HG03521 (cell line): Measurements from ENCODE around the gene PPM1G.

ENCODE experiments used
- ATAC-seq: cut with Tn5 transposase; IDR thresholded peaks from one replicate; pipeline ENCODE4 v1.9.1; 2021; ENCODE audit warnings: mild to moderate bottlenecking, moderate library complexity; ENCODE audit not compliant: unreplicated experiment

The PPM1G gene

GRCh38 chr2:27416151-27416550 lies 6.8 kb upstream of the PPM1G start:
- no peak for ATAC-seq

DNA sequence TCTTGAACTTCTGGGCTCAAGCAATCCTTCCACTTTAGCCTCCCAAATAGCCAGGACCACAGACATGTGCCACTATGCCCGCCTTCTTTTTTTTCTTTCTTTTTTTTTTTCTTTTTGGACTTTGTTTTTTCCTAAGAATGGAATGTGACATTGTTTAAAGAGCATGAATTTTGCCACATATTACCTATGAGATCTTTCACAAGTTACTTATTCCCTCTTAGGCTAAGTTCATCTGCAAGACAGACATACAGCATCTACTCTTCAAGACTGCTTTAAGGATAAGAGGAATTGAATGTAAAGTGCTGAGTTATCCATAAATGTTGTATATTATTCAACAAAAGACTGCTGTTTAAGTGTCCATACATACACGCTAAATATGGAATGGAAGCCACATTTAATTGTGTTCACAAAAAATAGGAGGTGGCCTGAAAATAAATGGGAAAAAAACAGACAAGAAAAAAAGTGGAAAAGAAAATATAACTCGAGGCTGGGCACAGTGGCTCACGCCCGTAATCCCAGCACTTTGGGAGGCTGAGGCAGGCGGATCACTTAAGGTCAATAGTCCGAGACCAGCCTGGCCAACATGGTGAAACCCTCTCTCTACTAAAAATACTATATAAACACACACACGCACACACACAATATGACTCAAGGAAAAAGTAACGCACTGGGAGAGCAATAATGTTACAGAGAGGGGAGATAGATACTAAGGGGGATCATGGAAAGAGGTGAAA lies 3.2 kb upstream of the PPM1G start:
- no peak for ATAC-seq

GRCh38 chr2:27408601-27409320 lies 630 bp downstream of the PPM1G start:
- peak; percentile 22 for ATAC-seq

DNA sequence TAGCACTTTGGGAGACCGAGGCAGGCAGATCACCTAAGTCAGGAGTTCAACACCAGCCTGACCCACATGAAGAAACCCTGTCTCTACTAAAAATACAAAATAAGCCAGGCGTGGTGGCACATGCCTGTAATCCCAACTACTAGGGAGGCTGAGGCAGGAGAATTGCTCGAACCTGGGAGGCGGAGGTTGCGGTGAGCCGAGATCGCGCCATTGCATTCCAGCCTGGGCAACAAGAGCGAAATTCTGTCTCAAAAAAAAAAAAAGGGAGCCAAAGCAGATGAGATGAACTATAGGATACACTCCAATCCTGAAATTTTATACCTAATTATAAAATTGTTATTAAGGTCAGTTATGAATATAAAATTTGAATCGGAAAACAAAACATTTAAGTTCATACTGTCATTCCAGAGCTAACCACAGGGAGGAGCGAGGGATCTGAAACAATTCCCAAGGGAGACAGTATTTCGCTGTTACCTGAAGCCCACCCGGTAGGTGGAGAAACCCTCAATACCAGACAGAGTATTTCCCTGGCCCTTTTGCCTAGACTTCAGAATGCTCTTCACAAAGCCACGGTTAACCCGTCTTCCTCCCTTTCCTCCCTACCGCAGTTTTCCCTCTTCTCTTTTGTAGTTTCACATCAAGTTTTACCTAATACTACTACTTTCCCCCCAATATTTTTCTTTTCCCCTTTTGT lies 1.4 kb downstream of the PPM1G start:
- no peak for ATAC-seq

DNA sequence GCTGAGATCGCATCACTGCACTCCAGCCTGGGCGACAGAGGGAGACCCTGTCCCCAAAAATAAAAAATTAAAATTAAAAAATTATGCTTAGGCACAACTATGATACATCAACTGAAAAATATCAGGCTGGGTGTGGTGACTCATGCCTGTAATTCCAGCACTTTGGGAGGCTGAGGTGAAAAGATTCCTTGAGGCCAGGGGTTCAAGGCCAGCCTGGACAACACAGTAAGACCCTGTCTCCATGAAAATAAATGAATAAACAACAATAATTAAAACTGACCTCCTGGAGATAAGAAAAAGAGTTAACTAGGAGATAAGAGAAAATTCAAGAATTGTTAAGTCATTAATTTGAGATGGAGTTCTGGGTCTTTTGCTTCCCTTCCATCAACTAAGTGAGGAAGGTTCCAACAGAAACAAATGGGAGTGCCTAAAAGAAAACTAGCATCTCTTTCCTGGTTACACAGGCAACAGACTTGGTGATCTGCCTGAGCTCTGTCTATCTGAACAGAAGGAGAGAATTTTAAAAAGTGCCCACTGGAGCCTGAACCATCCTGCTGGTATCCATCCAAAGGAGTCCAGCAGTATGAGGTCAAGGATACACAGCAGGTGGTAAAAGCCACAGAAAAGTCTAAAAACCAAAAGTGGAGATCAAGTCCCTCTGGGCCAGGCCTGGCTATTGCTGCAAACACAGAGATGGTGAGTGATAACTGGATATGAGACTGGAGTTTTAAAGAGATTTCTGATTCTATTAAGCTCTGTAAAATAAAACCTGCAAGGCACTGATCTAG lies 8.8 kb downstream of the PPM1G start:
- no peak for ATAC-seq

DNA sequence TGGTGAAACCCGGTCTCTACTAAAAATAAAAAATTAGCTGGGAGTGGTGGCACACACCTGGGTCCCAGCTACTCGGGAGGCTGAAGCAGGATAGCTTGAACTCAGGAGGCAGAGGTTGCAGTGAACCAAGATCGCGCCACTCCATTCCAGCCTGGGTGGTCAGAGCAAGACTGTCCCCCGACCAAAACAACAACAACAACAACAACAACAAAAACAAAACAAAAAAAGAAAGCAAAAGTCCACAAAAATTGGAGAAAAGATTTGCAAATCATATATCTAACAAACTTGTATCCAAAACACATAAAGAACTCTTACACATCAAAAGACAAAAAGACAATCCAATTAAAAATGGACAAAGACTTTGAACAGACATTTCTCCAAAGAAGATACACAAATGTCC lies 10.4 kb downstream of the PPM1G start:
- no peak for ATAC-seq

DNA sequence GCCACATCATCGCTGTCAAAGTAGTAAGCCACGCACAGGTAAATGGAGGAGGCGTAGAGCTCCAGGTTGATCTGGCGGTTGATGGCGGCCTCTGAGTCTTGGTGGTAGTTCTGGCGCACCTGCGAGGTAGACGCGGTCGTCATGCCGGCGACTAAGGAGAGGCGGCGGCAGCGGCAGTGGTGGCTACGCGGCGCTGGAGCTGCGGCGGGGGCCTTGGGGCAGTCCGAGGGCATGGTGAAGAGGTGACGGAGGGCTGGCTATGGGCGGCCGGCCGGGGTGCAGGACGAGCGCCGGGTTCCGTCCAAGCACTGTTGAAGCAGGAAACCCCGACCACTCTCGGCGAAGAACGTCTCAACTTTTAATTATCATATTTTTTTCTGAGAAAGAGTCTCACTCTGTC lies 16.2 kb downstream of the PPM1G start:
- no peak for ATAC-seq

DNA sequence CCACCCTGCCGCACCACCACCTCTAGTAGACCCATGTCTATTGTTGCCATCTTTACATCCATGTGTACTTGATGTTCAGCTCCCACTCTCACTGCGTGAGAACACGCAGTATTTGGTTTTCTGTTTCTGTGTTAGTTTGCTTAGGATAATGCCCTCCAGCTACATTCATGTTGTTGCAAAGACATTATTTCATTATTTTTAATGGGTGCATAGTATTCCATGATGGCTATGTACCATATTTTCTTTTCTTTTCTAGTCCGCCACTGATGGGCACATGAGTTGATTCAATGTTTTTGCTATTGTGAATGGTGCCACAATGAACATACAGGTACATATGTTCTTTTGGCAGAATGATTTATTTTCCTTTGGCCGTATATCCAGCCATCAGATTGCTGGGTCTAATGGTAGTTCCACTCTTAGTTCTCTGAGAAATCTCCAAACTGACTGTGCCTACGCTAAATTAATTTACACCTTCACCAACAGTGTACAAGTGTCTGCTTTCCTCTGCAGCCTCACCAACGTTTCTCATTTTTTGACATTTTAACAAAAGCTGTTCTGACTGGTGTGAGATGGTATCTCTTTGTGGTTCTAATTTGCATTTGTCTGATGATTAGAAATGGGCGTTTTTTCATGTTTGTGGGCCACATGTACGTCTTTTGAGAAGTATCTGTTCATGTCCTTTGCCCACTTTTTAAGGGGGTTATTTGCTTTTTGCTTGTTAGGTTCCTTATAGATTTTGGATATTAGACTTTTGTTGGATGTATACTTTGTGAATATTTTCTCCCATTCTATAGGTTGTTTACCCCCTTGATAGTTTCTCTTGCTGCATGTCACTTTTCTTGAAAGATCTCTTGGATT lies 18.3 kb downstream of the PPM1G start:
- ATAC-seq = no peak

- no peak for ATAC-seq
Observed at GRCh38 chr2:27381577-27382181, 27.7 kb downstream of the PPM1G start.

GRCh38 chr2:27380626-27381545 lies 28.5 kb downstream of the PPM1G start, which contains the start of gene ZNF513:
Gene ZNF513 (minus strand): TSS chr2:27380734. CDS start chr2:27380526, 208 bp downstream.
- peak; percentile 83 for ATAC-seq

DNA sequence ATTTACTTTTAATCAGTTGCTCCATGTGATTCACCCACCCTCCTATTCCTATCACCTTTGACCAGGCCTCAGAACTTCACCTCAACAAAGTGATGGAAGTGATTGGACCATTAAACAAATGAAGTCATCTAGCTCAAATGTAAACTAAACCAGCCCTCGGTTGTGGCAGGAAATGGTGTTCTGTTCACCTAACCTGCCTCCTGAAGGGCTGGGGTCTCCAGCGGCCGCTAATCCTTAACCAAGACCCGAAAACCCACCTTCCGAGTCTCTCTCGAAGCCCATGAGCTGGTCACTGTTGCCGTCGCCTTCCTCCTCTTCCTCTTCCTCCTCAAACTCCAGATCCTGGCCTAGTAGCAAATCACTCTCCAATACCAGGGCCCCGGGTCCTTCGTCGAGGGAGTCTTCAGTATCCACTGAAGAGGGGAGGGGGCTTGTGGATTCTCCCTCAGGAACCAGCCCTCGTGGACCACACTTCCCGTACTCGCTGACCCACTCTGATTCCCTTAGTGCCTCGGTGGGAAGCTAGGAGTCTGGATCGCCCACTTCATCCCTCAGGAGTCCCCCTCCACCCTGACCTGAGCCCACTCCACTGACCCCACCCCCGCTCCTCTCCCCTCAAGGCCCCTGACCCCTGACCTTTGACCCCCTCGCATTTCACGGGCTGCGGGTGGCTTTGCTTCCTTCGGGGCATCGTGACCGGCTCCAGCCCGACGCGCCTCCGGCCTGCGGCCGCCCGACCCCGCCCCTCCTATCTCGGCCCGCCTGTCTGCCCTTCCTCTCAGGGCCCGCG lies 29.4 kb downstream of the PPM1G start:
- ATAC-seq = no peak

DNA sequence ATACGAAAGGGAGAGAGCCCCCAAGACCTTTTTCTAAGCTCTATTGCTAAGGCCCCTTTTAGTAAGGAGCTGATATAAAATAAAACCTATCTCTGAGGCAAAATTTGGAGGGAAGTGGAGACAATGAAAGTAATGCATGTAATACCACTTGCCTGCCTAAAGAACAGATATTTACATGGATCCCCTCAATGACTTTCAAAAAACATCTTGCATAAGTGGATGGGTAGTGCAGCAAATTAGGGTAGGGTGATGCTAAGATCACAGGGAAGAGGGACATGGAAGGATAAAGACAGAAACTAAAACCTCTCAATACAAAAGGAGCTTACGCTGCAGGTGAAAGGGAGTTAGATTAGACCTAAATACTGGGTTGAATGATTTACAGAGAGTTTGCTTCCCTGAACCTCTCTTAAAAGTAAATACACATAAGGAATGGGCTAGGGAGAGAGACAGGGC lies 30.0 kb downstream of the PPM1G start:
- no peak for ATAC-seq

- ATAC-seq = no peak
Observed at GRCh38 chr2:27378809-27379290, 30.5 kb downstream of the PPM1G start.

- ATAC-seq = no peak
Observed at GRCh38 chr2:27378096-27378808, 31.1 kb downstream of the PPM1G start.

GRCh38 chr2:27377618-27378095 lies 31.7 kb downstream of the PPM1G start:
- ATAC-seq = no peak

- no peak for ATAC-seq
Observed at GRCh38 chr2:27376866-27377617, 32.3 kb downstream of the PPM1G start.
